Measurements from ENCODE around the gene PRKCA. TPM values are rescaled to one million over a fixed set of nuclear protein-coding genes. Genes with fewer than 3 reads are reported as not detected.

Gene PRKCA
- total RNA-seq, 4 donors from 2014 or later = 24.5 to 61.9 (median 40.8) TPM

DNA sequence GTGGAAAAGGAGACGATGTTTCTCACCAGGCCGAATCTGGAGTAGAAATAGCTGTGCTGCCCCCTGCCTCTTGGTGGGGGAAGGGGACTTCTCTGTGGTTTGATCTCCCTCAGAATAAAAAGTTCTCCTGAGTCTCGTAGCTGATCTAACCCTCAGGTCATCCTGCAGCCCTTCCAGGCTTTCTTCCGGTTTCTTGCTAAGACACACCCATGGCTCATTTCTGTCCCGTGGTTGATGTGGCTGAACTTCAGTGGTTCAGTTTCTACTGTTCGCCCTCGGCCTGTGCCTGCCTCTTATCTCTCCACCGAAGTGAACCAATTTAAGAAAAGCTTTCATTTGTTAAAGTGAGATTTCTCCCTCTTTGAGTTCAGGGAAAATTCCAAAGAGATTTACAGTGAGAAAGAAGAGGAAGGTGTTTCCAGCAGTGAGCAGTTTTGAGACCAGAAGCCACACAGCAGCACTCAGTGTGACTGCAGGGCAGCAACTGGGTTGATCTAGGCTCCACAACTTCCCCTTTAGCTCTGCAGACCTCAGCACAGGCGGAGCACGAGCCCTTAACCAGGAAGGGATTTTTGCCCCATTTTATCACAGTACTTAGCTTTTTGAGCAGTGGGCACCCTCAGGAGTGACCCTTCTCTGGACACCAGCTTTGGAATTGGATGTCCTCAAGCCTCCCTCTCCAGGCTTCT lies 497.6 kb downstream of the PRKCA start:
- no peak for DNase-seq (ENCODE audit: extremely low spot score)
- Histone ChIP-seq H3K4me1 (no peaks in the 10 kb centered on the region), H3K27ac (replicated peaks in 1 of 4) (no peak overlapping the region), H3K27me3 (no peaks in the 10 kb centered on the region), H3K36me3 (peaks cover 0 to 60% (median 25%) of the 10 kb centered on the region in 4 donors), H3K9me3 (no peaks in the 10 kb centered on the region), H3K4me3 (no peak overlapping the region)
- intact Hi-C loops (cut with DNase I) = no loop called here
- TF ChIP-seq POLR2AphosphoS5 (IDR thresholded peaks at IDR 0.05) (no peak), EP300 (IDR thresholded peaks at IDR 0.05) (no peak), POLR2A (IDR thresholded peaks at IDR 0.05; ENCODE audit: low read depth) (no peak)
- TF ChIP-seq, protein P1, sequence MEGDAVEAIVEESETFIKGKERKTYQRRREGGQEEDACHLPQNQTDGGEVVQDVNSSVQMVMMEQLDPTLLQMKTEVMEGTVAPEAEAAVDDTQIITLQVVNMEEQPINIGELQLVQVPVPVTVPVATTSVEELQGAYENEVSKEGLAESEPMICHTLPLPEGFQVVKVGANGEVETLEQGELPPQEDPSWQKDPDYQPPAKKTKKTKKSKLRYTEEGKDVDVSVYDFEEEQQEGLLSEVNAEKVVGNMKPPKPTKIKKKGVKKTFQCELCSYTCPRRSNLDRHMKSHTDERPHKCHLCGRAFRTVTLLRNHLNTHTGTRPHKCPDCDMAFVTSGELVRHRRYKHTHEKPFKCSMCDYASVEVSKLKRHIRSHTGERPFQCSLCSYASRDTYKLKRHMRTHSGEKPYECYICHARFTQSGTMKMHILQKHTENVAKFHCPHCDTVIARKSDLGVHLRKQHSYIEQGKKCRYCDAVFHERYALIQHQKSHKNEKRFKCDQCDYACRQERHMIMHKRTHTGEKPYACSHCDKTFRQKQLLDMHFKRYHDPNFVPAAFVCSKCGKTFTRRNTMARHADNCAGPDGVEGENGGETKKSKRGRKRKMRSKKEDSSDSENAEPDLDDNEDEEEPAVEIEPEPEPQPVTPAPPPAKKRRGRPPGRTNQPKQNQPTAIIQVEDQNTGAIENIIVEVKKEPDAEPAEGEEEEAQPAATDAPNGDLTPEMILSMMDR (IDR thresholded peaks at IDR 0.05) = no peak
- 74% methylated on average over 10 of the region's 10 CpGs for WGBS

DNA sequence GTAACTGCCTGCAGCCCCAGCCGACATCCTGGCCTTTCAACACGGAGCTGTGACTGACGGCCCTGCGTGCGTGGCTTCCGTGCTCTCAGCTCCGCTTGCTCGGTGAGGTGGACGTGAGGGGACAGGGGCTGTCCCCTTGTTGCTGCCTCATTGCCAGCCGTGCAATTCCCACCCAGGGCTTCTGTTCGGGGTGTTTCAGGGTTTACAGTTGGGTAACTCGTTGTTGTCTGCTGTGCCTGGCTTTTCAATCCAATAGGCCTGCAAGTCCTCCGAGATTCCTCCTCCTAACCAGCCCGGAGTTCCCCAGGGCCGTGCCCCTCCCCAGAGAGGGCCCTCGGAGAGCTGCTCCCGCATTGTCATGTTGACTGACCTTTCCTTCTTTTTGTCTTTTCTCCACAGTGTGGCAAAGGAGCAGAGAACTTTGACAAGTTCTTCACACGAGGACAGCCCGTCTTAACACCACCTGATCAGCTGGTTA lies 501.1 kb downstream of the PRKCA start:
- H3K27me3 ChIP-seq = no peaks in the 10 kb centered on the region
- no peak for TF ChIP-seq EP300 (IDR thresholded peaks at IDR 0.05)
- TF ChIP-seq POLR2AphosphoS5 (IDR thresholded peaks at IDR 0.05) = no peak
- TF ChIP-seq, protein P1 (IDR thresholded peaks at IDR 0.05) = no peak
- no peak for TF ChIP-seq POLR2A (IDR thresholded peaks at IDR 0.05; ENCODE audit: low read depth)
- no peak for DNase-seq (ENCODE audit: extremely low spot score)
- H3K27ac ChIP-seq (replicated peaks in 1 of 4) = no peak overlapping the region
- no peaks in the 10 kb centered on the region for H3K9me3 ChIP-seq
- 92% methylated on average over 18 of the region's 19 CpGs for WGBS
- H3K36me3 ChIP-seq = peaks cover 0 to 40% (median 22%) of the 10 kb centered on the region in 4 donors
- intact Hi-C loops (cut with DNase I) = no loop called here
- no peaks in the 10 kb centered on the region for H3K4me1 ChIP-seq
- no peak overlapping the region for H3K4me3 ChIP-seq

DNA sequence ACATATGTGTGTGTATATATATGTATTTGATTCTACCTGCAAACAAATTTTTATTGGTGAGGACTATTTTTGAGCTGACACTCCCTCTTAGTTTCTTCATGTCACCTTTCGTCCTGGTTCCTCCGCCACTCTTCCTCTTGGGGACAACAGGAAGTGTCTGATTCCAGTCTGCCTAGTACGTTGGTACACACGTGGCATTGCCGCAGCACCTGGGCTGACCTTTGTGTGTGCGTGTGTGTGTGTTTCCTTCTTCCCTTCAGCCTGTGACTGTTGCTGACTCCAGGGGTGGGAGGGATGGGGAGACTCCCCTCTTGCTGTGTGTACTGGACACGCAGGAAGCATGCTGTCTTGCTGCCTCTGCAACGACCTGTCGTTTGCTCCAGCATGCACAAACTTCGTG lies 503.2 kb downstream of the PRKCA start:
- DNase-seq (ENCODE audit: extremely low spot score) = no peak
- Histone ChIP-seq H3K4me1 (no peaks in the 10 kb centered on the region), H3K9me3 (no peaks in the 10 kb centered on the region), H3K27ac (replicated peaks in 1 of 4) (no peak overlapping the region), H3K27me3 (no peaks in the 10 kb centered on the region), H3K36me3 (peaks cover 0 to 38% (median 21%) of the 10 kb centered on the region in 4 donors), H3K4me3 (no peak overlapping the region)
- no peak for TF ChIP-seq POLR2A (IDR thresholded peaks at IDR 0.05; ENCODE audit: low read depth)
- no peak for TF ChIP-seq EP300 (IDR thresholded peaks at IDR 0.05)
- TF ChIP-seq POLR2AphosphoS5 (IDR thresholded peaks at IDR 0.05) = no peak
- TF ChIP-seq, protein P1 (IDR thresholded peaks at IDR 0.05) = no peak
- 76% methylated on average over 7 of the region's 10 CpGs for WGBS
- intact Hi-C loops (cut with DNase I) = no loop called here

DNA sequence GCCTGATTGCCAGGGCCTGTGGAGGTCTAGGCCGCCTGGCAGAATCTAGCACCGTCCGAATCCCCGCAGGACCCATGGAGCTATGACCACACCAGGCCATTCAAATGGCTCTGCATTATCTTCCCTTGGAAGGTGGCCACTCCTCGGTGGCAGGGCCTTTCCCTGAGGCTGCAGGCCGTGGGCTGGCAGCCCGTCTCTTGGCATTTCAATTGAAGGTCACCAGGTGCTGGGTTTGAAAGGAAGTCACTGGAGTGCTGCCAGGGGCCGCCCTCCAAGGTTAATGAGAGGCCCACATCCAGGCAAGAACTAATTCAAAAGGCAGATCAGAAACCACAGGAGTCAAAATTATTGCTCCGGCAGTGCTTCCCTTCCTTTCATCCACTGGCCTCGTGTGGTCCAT lies 504.8 kb downstream of the PRKCA start:
- Histone ChIP-seq H3K36me3 (peaks cover 0 to 27% (median 15%) of the 10 kb centered on the region in 4 donors), H3K27ac (replicated peaks in 1 of 4) (no peak overlapping the region), H3K27me3 (no peaks in the 10 kb centered on the region), H3K4me3 (no peak overlapping the region), H3K9me3 (no peaks in the 10 kb centered on the region), H3K4me1 (no peaks in the 10 kb centered on the region)
- WGBS = 68% methylated on average over 8 of the region's 10 CpGs
- TF ChIP-seq, protein P1 (IDR thresholded peaks at IDR 0.05) = no peak
- TF ChIP-seq POLR2AphosphoS5 (IDR thresholded peaks at IDR 0.05) (no peak), EP300 (IDR thresholded peaks at IDR 0.05) (no peak), POLR2A (IDR thresholded peaks at IDR 0.05; ENCODE audit: low read depth) (no peak)
- DNase-seq (ENCODE audit: extremely low spot score) = no peak
- intact Hi-C loops (cut with DNase I) = no loop called here
